Inflammatory macrophage treated with lipopolysaccharide for 4 hours (primary cell): ENCODE data around the gene GNAT1.
A peak's percentile ranks its signal among the peaks of the same experiment; 100 is the strongest.
"Not testable (repeated sequence)": the region's sequence is repeated elsewhere in the genome, so short reads cannot be mapped to it uniquely, and the experiment has no call there.

ENCODE experiments used
- DNase-seq: peaks from one replicate; pipeline ENCODE4 v3.0.0-alpha.2; 2020

The GNAT1 gene

DNA sequence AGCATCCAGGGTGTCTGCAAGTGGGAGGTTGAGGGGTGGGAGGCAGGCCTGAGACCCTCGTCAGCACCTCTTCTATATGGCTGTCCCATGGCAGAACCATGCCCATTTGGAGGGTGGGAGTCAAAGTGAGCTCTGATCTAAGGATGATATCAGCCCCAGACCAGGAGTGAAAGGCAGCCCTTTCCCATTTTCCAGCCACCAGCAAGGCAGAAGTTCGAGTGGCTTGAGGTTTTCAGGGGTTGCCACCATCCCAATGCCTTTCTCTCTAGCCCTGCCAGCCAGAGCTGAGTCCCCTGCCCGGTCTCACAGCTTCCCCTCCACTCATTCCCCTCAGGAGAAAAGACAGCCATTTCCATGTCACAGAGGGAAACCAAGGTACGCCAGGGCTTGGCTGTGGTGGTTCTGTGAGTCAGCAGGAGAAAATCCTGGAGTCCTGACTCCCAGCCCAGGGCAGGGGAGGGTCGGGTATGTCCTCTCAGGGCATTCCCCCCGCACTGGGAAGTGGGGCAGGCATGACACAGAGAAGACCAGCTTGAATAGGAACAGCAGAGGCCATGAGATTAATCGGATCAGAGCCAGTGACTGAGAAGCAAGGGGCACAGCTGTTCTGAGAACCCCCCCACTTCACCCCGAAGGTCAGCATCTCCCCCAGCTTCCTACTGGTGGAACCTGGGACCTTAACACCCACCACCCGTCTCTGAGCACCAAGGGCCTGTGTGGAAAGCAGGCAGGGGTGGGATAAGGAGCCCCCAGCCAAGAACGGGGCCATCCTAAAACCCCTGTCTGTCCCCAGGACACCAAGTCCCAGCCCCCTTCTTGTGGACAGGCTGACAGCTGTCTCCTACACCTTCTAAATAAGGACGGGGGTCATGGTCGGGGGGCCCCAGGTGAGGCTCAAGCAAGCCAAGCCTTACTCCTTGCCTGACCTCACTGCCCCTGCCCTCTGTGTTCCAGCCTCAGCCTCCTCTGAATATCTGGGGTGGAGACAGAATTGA is 12.7 kb downstream of the GNAT1 start:
- no peak for DNase-seq

DNA sequence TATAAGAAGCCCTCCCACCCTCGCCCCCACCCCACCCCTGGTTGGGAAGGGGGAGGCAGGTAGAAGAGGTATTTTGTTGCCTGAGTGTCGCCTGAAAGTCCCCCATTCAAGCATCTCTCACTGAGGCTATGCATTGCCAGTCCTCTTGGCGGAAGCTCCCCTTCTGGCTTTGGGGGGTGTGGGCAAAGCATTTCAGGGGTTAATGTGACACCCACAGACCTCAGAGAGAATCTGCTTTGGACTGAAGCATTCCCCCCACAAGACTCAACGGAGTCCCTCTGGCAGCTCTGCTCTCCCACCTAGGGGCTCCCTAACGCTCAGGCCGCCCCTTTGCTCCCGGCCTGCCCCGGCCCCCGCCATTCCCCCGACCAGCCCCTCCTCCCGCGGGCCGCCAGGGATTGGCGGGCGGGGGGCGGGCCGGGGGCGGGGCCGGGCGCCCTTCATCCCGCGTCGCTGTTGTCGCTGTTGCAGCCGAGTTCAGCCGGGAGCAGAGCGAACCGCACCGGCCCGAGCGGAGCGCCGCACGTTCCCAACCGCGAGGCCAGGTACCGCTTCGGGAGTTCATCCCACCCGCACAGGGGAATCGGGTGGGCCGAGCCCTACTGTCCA is 13.5 kb downstream of the GNAT1 start, which contains the start of gene SLC38A3:
SLC38A3 (plus strand) TSS at position 468 of the 609 bp plus-strand sequence. CDS start 8,929 bp downstream, outside the sequence.
- no peak for DNase-seq

DNA sequence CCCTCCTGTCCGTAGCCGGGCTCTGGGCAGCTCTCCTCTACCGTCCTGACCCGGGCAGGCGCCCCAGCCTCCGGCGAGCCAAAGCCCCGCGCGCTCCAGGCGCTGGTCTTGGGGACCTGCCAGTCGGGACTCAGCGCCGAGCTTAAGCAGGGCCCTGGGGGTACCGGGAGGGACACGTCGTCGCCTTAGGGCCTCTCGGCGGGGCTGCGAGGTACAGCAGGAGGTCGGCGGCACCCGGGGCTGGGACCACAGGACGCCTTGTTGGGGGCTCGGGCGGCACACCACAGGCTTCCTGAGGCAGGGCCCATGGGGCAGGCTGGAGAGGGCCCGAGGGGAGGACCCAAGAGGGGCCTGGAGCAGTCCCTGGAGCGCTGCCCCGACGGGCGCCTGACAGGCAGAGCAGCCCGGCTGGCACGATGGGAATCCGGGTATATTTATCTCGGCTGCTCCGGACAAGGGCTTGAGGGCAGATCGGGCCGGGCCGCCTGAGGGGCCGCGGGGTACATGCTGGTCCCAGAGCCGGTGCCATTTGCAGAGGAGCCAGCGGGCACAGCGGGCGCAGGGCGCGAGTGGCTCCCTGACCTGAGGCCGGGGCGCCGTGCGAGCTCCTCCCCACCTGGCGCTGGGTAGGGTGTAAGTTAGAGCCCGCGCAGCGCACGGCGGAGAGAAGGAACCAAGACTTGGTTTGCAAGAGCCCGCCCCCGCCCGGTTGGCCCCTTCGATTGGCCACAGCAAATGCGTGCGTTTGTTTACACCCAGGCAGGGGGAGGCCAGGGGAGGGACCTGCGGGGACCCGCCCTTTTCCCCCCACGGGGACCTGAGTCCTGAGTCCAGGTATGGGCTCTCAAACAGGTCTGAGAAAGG is 14.2 kb downstream of the GNAT1 start:
- no peak for DNase-seq

DNA sequence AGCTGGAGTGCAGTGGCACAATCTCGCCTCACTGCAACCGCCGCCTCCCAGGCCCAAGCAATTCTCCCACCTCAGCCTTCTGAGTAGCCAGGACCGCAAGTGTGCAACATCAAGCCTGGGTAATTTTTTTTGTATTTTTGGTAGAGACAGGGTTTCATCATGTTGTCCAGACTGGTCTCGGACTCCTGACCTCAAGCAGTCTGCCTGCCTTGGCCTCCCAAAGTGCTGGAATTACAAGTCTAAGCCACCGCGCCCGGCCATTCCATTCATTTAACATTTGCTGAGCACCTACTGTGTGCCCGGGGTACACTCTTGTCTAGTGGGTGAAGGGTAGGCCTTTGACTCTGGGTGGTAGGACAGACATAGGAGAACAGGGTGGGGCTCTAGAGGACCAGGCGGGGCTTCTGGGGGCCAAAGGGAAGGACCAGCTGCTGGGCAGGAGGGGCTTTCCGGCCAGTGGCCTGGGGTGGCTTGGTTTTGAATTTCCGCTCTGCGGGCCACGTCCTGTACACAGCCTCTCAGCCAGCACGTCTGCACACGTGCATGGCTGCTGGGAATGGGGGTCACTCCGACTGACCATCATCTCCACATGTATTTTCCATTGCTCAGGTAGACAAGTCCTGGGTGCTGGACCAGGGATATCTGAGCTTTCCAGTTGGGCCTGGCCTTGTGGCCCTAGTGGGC is 16.1 kb downstream of the GNAT1 start:
- DNase-seq = no peak

DNA sequence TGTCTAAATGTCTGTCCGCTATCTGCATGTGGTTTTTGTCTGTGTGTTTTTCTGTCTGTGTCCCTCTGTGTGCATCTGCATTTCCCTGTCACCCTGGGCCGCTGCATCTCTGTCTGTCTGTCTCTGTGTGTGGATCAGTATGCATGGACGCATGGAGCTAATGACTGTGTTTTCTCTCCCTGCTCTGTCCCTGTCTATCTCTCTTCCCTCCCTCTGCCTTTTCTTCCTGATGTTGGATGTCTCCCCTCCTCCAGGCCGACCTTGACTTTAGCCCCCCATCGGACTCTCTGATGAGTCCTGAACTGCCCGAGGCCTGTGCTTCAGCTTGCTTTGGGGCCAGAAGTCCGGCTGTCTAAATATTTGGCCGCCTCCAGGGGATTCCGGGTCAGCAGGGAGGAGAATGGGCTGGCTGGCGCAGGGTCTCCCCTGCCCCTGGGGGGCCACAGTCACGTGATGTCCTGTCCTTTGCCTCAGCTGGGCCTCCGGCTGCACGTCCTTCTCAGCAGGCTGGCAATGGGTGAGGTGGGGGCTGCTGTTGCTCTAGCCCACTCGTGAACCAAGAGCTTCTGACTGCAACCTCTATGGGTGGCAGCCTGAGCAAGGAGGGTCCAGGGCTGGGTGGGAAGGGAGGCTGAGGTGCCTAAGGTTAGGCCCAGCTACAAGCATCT is 17.4 kb downstream of the GNAT1 start:
- DNase-seq = no peak

DNA sequence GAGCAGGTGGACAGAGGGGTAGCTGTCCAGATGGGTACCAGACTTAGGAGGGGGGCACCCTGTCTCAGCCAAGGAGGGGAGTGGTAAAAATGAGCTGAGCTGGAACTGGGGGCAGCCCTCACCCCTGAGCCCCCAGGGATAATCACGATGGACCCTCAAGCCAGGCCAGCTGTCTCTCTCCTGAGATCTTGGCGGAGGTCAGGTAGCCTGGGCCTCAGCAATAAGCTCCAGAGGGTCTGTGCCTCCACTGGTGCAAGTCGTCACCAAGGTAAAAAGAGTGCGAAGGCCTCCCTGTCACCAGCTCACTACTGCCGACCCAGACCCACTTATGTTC is 18.7 kb downstream of the GNAT1 start:
- no peak for DNase-seq

DNA sequence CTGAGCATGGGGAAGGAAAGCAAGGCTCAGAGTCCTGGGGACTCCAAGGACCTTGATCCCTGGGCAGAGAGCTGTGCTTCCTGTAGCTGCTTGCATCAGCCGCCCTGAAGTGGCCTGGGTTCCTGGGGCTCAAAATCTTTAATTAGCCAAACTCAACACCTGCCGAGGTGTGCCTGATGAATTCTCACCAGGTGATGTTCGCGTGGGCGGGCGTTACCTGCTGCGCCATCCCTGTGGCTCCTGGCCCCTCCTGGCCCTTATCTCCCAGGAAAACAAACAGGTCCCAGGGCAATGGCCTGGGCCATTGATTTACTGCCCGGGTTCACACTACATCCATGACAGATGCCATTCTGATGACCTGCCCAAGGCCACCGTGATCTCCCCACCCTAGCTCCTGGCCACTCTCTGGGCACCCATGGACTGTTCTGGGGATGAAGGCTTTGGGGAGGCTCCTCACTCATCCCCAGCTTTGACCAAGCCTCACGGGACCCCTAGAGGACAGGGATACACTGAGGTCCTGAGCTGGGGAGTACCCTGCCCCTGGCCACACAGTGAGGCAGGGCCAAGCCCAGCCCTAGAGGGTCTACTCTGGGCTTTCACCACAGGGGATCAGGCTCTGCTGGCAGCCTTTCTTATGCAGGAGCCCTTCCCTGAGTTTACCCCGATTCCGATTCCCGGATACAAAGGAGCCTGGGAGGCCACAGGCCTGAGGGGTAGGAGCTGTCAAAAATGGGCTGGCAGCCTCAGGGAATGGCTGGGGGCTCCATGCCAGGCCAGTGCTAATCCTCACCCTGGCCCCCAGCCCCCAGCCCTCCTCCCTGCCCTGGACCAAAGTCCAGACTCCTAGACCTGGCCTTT is 19.3 kb downstream of the GNAT1 start:
- no peak for DNase-seq

DNA sequence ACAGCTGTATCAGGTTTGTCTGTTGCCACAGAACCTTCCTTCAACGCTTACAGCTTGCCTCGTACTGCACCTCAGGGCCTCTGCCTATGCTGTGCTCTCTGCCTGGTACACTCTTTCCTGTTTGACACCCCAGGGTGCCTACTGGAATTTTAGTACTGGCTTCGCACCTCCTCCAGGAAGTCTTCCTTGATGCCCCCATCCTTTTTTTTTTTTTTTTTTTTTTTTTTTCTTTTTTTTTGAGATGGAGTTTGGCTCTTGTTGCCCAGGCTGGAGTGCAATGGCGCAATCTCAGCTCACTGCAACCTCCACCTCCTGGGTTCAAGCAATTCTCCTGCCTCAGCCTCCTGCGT is 19.9 kb downstream of the GNAT1 start:
- not testable (repeated sequence) for DNase-seq

DNA sequence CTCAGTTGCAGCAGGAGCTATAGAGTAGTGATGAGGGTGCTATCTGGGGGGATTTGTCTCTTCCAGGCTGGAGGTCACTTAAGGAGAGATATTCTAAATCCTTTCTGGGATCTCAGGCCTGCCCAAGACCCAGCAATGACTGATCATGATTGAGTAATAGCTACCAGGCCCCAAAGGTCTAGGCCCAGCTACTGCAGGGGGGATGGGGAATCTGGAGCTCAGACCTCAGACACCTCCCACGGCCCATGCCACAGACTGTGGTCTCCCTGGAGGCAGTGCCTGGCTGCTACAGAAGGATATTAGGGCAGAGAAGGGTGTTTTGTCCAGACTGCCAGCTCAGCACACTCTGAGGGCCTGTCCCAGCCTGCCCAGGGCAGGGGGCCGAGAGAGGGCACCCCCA is 20.5 kb downstream of the GNAT1 start:
- no peak for DNase-seq

DNA sequence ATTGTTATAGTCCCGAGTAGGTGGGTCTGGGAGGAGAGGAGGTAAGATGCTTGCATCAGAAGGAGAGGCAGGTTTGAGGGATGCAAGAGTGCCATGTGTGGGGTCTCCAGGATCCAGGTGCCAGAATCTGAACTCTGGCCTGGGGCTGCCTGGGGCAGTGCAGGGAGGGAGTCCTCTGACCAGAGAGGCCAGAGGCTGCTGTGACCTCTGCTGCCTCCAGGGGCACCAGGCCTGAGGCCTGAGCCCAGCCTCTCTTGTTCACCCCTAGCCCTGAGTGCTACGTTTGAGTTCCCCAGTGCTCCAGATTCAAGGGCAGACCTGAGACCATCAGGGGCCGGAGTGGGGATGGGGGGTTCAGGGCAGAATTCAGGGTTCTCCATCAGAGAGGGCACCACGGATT is 21.1 kb downstream of the GNAT1 start:
- DNase-seq = no peak

DNA sequence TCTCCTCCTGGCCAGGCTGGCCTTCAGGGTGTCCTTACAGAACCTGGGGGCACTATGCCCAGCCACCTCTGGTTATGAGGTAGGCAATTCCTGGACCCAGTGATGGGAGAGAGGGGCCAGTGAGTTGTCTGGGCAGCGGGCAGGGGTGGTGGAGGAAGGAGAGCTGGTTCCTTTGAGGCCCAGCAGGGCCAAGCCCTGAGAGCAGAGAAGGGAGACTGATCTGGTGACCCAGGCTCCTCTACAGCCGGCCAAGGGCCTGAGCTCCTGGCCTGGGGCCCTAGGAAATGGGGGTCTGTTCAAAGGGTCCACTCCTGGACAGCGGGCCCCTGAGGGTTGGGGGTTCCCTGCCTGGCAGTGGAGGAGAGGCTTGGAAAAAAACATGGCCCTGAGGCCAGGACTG is 21.6 kb downstream of the GNAT1 start:
- no peak for DNase-seq

DNA sequence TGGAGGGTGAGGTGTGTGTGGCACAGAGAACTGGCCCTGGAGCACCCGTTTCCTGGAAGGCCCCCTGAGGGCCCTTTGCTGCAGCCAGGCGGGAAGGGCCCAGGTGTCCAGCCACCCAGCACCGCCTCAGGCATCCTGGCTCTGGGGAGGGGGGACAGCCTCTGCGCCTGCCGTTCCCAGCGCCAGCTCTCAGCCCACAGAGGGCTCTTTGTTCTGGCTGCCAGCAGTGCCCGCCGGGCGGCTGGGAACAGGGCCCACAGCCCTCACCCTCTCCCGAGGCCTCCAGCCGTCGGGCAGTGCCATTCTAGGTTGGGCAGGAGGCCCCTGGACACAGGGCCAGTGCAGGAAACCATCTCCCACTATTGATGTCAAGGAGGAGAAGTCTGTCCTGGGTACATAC is 22.0 kb downstream of the GNAT1 start:
- DNase-seq = no peak

DNA sequence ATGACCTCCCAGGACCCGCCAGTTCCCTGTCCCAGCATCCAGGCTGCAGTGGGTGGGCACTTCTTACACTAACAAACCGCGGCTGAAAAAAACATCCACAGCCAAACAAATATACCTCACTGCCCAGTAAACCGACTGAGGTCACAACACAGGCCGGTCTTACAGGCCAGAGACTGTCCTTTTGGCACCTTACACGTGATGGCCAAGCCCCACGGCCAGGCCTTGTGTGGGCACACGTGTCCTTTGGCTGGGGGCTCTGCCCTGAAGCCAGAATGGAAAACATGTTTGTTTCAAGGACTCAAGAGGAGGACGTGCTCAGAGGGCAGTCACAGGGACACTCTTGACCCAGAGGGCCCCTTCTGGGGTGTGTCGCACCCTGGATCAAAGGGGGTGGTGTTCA is 23.4 kb downstream of the GNAT1 start:
- no peak for DNase-seq

DNA sequence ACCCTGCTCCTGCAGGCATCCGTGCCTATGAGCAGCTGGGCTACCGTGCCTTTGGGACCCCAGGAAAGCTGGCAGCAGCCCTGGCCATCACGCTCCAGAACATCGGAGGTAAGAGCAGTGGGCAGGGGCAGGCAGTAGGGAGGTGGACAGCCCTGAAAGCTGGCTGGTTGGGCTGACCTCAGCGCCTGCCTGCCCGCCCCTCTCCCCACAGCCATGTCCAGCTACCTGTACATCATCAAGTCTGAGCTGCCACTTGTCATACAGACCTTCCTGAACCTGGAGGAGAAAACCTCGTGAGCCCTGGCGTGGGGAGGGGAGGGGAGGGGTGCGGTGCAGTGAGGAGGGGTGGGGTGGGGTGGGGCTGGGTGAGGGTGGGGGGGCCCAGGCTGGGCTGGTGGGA is 24.1 kb downstream of the GNAT1 start:
- no peak for DNase-seq

DNA sequence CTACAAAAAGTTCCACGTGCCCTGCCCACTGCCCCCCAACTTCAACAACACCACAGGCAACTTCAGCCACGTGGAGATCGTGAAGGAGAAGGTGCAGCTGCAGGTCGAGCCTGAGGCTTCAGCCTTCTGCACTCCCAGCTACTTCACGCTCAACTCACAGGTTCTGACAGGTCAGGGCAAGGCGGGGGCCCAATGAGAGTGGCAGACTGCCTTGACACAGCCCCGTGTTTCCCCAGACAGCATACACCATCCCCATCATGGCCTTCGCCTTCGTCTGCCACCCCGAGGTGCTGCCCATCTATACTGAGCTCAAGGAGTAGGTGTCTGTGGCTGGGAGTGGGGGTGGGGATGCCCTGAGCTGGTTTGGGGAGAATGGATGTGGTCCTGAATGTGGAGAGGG is 26.3 kb downstream of the GNAT1 start:
- no peak for DNase-seq

DNA sequence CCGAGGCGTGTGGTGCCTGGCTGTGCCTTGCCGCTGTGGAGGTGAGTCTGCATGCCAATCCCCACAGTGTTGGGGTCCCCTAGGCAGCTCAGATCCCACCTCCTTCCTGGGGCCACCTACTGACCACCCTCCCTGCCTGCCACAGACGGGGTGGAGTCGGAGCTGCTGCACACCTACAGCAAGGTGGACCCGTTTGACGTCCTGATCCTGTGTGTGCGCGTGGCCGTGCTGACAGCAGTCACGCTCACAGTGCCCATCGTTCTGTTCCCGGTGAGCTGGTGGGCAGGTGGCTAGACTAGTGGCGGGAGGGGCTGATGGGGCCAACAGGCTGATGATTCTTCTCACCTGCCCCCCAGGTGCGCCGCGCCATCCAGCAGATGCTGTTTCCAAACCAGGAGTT is 27.0 kb downstream of the GNAT1 start:
- DNase-seq = no peak

DNA sequence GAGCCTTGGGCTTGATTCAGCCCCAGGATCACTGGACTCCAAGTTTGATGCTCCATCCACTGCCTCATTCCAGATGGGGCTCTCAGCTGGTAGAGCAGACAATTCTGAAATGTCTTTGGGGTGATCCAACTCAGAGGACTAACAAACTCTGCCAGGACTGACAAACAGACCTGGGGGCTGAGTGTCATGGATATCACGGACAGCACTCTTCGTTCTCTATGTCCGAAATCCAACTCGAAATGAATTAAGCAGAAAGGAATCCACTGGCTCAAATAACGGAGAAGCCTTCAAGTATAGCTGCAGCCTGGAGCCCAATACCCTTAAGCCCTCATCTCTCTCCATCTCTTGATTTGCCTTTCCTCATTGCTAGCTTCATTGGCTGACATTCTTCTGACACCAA is 27.9 kb downstream of the GNAT1 start:
- no peak for DNase-seq

DNA sequence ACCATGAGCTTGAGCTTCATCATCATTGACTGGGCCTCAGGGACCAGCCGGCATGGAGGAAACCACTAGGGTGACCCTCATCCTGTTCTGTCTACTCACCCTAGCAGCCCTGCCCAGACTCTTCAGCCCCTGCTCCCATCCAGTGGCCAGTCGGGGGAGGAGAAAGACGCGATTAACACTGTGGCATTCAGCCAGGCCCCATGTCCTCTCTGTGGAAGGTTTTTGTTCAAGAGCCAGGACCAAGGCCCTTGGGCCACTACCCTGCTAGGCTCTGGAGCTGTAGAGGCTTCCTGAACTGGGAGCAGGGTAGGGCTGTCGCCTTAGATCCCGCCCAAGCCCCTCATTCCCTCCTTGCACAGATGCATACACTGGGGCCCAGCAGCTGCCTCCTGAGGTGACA is 28.7 kb downstream of the GNAT1 start:
- no peak for DNase-seq

DNA sequence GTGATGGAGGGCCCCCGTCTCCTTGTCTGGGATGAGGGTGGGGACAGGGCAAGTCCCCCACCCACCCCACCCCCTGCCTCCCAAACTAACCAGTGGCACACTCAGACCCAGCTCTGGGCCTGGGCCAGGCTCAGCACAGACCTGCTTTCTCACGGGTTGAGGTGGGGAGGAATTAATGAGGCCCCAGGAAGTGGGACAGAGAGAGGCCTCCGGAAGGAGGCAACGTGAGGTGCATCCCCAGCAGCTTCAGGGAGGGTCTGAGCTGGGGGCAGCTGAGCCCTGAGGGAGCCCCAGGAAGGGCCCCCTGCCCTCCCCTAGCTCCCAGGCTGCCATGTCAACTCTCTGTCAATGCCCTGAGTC is 29.6 kb downstream of the GNAT1 start:
- no peak for DNase-seq

DNA sequence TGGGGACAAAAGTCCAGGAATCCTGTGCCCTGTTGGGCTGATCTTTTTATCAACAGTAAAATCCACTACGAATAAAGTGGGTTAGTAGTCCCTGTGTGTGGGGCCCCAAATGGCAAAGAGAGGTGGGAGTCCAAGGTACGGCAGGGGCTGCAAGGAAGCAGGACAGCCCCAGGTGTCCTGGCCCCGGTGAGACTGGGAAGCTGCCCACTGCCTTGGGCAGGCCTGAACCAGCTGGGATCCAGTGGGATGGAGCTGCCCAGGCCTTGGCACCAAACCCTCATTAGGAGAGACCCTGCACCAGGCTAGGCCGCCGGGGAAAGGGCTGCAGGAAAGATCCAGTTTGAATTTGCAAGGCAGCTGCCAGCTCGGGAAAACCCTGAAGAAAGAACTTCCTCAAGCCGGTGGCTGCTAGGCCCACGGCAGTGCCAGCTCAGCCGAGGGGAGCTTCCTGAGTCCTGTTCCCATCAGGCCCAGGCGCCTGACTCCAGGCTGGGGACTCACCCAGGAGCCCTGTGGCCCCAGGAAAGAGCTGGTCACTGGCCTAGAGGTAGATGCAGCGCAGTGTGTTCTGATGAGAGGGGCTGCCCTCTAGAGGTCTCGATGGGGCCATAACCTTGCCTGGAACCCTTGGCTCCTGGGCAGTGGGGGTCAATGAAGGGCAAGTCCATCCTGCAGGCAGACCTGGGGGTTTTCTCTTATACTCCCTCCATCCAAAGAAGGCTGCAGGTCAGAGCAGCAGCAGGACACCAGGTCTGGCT is 30.2 kb downstream of the GNAT1 start:
- peak; percentile 44 for DNase-seq

DNA sequence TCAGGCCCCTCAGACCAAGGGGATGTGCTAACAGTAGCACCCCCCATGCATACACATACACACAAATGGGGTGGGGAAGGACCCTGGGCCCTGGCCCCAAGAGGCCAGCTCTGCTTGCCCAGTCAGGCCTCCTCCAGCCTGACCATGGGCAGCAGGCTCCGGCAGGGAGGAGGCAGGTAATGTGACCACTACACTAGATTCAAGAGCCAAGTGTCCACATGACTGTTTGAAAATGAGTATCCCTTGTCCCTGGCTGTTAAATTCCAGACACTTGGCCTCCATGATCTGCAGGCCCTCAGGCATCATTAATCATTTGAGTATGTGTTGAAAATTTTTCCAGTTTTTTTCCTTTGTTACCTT is 30.7 kb downstream of the GNAT1 start:
- DNase-seq = no peak
